ENCODE results near the gene RESF1. TPM values are rescaled to one million over a fixed set of nuclear protein-coding genes. Genes with fewer than 3 reads are reported as not detected.
A peak's percentile ranks its signal among the peaks of the same experiment; 100 is the strongest.

RESF1 gene
- total and polyA plus RNA-seq, 10 of the 15 experiments (the other 5 are each of a cell fraction or from before 2014, with no cell fraction given): 18.9 to 81.8 (median 39.7) TPM

DNA sequence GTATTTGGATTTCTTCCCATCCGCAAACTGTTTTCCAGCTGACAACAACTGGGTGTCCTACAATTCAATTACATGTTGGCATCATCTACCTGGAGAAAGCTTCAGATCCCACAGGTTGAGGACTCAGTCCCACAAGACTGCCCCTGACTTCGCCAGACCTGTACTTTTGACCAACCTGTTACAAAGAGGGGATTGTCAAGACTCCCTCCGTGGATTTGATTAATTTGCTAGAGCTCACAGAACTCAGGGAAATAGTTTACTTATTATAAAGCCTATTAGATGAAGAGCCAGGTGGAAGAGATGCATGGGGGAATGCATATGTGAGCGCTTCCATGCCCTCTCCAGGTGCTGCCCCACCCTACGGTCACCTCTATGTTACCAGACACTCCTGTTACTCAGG, 14.6 kb downstream of the RESF1 start:
- in situ Hi-C loops (cut with MboI) (no loop called here), intact Hi-C loops (cut with micrococcal nuclease; ENCODE audit: unreplicated experiment) (no loop called here)
- Histone ChIP-seq H3K4me1 (ENCODE audit: control insufficient read depth, insufficient read depth, low read length) (no peaks in the 10 kb centered on the region), H3K27me3 (replicated peaks in 1 of 2; ENCODE audit: control insufficient read depth in 2 of 2, insufficient read depth in 2 of 2, low read length in 1 of 2) (no peaks in the 10 kb centered on the region), H3K79me2 (ENCODE audit: control insufficient read depth, insufficient read depth, low read length) (peaks cover 10% of the 10 kb centered on the region), H3K9me3 (replicated peaks; ENCODE audit: control insufficient read depth, insufficient read depth, low read length) (peaks cover 64% of the 10 kb centered on the region), H4K20me1 (ENCODE audit: control insufficient read depth, insufficient read depth) (no peaks in the 10 kb centered on the region), H3K9ac (ENCODE audit: control insufficient read depth, insufficient read depth, low read length) (no peak overlapping the region), H3K27ac (ENCODE audit: control insufficient read depth, insufficient read depth) (no peak overlapping the region), H3K4me3 (no peak overlapping the region), H2AFZ (ENCODE audit: control insufficient read depth, low read depth, low read length) (no peak overlapping the region), H3K36me3 (ENCODE audit: control insufficient read depth in 2 of 2, insufficient read depth in 2 of 2, low read length in 1 of 2) (peaks cover 15 to 41% of the 10 kb centered on the region in 2 experiments), H3K4me2 (ENCODE audit: control insufficient read depth, insufficient read depth) (no peak overlapping the region)
- ATAC-seq (no peak), FAIRE-seq (no peak), DNase-seq (ENCODE audit: low read depth, low spot score) (no peak)
- 99% methylated on average over 5 of the region's 5 CpGs for WGBS (ENCODE audit: insufficient coverage, insufficient replicate concordance, low lambda C conversion rate, missing lambda C conversion rate)
- ChIA-PET CTCF (interaction anchor here (0.5 kb wide), 1 partner anchor 64 kb away, joined by 3 read pairs; no protein-coding TSS in a partner anchor), RAD21 (ENCODE audit: unreplicated experiment) (no interaction called here), SMC1A (ENCODE audit: uncharacterized antibody, unreplicated experiment) (interaction anchor here (0.8 to 0.9 kb wide), 2 partner anchors 13 to 258 kb away, joined by 3 to 4 read pairs; no protein-coding TSS in a partner anchor), POLR2A (no interaction called here)
- TSS peak; percentile 11 for BruUV-seq (replicated peaks)
- TF ChIP-seq BACH1 (IDR thresholded peaks at IDR 0.05; ENCODE audit: borderline replicate concordance): no peak
- TF ChIP-seq ZNF207 (IDR thresholded peaks at IDR 0.05; ENCODE audit: borderline replicate concordance): no peak
- TF ChIP-seq HCFC1 (IDR thresholded peaks at IDR 0.05; ENCODE audit: low read length): no peak
- TF ChIP-seq, protein P1, sequence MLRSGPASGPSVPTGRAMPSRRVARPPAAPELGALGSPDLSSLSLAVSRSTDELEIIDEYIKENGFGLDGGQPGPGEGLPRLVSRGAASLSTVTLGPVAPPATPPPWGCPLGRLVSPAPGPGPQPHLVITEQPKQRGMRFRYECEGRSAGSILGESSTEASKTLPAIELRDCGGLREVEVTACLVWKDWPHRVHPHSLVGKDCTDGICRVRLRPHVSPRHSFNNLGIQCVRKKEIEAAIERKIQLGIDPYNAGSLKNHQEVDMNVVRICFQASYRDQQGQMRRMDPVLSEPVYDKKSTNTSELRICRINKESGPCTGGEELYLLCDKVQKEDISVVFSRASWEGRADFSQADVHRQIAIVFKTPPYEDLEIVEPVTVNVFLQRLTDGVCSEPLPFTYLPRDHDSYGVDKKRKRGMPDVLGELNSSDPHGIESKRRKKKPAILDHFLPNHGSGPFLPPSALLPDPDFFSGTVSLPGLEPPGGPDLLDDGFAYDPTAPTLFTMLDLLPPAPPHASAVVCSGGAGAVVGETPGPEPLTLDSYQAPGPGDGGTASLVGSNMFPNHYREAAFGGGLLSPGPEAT (IDR thresholded peaks at IDR 0.05; ENCODE audit: low read depth): no peak
- no peak for TF ChIP-seq POLR2A (IDR thresholded peaks at IDR 0.05; ENCODE audit: low read depth, low read length)
- no peak for TF ChIP-seq ESRRA (IDR thresholded peaks at IDR 0.05; ENCODE audit: low read length)
- TF ChIP-seq, protein P2, sequence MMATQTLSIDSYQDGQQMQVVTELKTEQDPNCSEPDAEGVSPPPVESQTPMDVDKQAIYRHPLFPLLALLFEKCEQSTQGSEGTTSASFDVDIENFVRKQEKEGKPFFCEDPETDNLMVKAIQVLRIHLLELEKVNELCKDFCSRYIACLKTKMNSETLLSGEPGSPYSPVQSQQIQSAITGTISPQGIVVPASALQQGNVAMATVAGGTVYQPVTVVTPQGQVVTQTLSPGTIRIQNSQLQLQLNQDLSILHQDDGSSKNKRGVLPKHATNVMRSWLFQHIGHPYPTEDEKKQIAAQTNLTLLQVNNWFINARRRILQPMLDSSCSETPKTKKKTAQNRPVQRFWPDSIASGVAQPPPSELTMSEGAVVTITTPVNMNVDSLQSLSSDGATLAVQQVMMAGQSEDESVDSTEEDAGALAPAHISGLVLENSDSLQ (IDR thresholded peaks at IDR 0.05): no peak
- no peak for TF ChIP-seq CBX5 (IDR thresholded peaks at IDR 0.05; ENCODE audit: low read depth)
- no peak for TF ChIP-seq IKZF2 (IDR thresholded peaks at IDR 0.05)
- no peak for TF ChIP-seq JUNB (IDR thresholded peaks at IDR 0.05)
- TF ChIP-seq POLR2AphosphoS5 (IDR thresholded peaks at IDR 0.05; ENCODE audit: low read length): no peak
- TF ChIP-seq, protein P3, sequence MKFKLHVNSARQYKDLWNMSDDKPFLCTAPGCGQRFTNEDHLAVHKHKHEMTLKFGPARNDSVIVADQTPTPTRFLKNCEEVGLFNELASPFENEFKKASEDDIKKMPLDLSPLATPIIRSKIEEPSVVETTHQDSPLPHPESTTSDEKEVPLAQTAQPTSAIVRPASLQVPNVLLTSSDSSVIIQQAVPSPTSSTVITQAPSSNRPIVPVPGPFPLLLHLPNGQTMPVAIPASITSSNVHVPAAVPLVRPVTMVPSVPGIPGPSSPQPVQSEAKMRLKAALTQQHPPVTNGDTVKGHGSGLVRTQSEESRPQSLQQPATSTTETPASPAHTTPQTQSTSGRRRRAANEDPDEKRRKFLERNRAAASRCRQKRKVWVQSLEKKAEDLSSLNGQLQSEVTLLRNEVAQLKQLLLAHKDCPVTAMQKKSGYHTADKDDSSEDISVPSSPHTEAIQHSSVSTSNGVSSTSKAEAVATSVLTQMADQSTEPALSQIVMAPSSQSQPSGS (IDR thresholded peaks at IDR 0.05; ENCODE audit: low read length): no peak
- TF ChIP-seq RBBP5 (conservative IDR thresholded peaks at IDR 0.05): no peak
- TF ChIP-seq, protein P4, sequence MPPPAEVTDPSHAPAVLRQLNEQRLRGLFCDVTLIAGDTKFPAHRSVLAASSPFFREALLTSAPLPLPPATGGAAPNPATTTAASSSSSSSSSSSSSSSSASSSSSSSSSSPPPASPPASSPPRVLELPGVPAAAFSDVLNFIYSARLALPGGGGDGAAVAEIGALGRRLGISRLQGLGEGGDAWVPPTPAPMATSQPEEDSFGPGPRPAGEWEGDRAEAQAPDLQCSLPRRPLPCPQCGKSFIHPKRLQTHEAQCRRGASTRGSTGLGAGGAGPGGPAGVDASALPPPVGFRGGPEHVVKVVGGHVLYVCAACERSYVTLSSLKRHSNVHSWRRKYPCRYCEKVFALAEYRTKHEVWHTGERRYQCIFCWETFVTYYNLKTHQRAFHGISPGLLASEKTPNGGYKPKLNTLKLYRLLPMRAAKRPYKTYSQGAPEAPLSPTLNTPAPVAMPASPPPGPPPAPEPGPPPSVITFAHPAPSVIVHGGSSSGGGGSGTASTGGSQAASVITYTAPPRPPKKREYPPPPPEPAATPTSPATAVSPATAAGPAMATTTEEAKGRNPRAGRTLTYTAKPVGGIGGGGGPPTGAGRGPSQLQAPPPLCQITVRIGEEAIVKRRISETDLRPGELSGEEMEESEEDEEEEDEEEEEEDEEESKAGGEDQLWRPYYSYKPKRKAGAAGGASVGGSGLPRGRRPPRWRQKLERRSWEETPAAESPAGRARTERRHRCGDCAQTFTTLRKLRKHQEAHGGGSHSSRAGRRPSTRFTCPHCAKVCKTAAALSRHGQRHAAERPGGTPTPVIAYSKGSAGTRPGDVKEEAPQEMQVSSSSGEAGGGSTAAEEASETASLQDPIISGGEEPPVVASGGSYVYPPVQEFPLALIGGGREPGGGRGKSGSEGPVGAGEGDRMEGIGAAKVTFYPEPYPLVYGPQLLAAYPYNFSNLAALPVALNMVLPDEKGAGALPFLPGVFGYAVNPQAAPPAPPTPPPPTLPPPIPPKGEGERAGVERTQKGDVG (CRISPR knock-in tag; IDR thresholded peaks at IDR 0.05): no peak
- no peak for TF ChIP-seq PAX8 (IDR thresholded peaks at IDR 0.05)

All from GM12878 (cell line).